Measurements from ENCODE around the gene KRTAP12-1.

GRCh38 chr21:44730028-44730395 is 48.0 kb upstream of the KRTAP12-1 start:
- TF ChIP-seq EGR1 (IDR thresholded peaks at IDR 0.05) (no peak), TAF1 (IDR thresholded peaks at IDR 0.05; ENCODE audit: low read depth) (no peak), CEBPB (IDR thresholded peaks at IDR 0.05) (no peak), YY1 (IDR thresholded peaks at IDR 0.05; ENCODE audit: low read depth) (no peak), EP300 (IDR thresholded peaks at IDR 0.05; ENCODE audit: borderline replicate concordance) (no peak), REST (IDR thresholded peaks at IDR 0.05; ENCODE audit: low read depth) (no peak), MAX (IDR thresholded peaks at IDR 0.05) (no peak), TCF12 (IDR thresholded peaks at IDR 0.05; ENCODE audit: low read depth) (no peak), RAD21 (IDR thresholded peaks at IDR 0.05; ENCODE audit: low read depth) (no peak), ZBTB7A (IDR thresholded peaks at IDR 0.05; ENCODE audit: low read depth) (no peak)

All from Ishikawa (cell line).